Activated naive CD8-positive, alpha-beta T cell (primary cell): ENCODE results near the gene RAB3A.
"Not testable (repeated sequence)": the region's sequence is repeated elsewhere in the genome, so short reads cannot be mapped to it uniquely, and the experiment has no call there.

Experiments used
- H3K27ac Mint-ChIP-seq: one replicate; pipeline ENCODE4 v1.8.0; 2021; ENCODE audit warnings: mixed read lengths
- H3K27me3 Mint-ChIP-seq: one replicate; pipeline ENCODE4 v1.8.0; 2021; ENCODE audit warnings: mixed read lengths
- H3K36me3 Mint-ChIP-seq: one replicate; pipeline ENCODE4 v1.8.0; 2021; ENCODE audit warnings: mixed read lengths
- H3K4me1 Mint-ChIP-seq: one replicate; pipeline ENCODE4 v1.8.0; 2021; ENCODE audit warnings: low read depth, mixed read lengths
- H3K4me3 Mint-ChIP-seq: one replicate; pipeline ENCODE4 v1.8.0; 2021; ENCODE audit warnings: mild to moderate bottlenecking, mixed read lengths
- H3K9me3 Mint-ChIP-seq: one replicate; pipeline ENCODE4 v1.8.0; 2021; ENCODE audit warnings: low read depth, mixed read lengths

RAB3A gene

GRCh38 chr19:18172331-18173053, 31.4 kb downstream of the RAB3A start:
- no peaks in the 10 kb centered on the region for H3K27me3 Mint-ChIP-seq
- peaks cover 6% of the 10 kb centered on the region for H3K4me1 Mint-ChIP-seq
- no peaks in the 10 kb centered on the region for H3K9me3 Mint-ChIP-seq
- peak overlapping the region; percentile 42 for H3K4me3 Mint-ChIP-seq
- H3K36me3 Mint-ChIP-seq, result no peaks in the 10 kb centered on the region
- no peak overlapping the region for H3K27ac Mint-ChIP-seq

DNA sequence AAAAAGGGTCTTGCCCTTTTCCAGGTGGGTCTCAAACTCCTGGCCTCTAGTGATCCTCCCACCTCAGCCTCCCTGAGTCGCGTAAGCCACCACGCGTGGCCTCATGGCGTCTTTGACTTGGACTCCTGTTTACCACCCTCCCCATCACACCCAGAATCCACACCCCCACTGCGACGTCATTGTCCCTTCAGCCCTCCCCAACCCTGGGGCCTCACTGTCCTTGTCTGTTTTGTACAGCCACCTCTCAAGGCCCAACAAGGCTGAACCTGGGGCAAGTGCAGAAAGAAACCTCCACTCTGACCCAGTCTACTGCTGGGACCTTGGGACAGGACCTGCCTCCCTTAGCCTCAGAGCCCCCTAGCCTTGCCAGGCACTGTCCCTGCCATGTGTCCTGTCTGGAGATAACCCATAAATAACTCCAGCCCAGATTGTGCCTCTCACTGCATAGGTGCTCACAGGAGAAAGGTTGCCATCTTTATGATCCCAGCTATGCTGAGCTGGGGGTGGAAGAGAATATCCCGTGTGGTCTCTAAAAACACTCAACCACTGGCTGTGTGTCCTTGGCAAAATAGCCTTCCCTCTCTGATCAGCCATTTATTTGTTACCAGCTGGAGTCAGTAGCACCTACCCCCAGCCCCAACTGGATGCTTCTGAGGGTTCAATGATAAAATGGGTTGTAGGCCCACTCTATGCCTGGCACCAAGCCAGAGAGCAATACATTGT, 32.1 kb downstream of the RAB3A start:
- H3K27me3 Mint-ChIP-seq, result no peaks in the 10 kb centered on the region

DNA sequence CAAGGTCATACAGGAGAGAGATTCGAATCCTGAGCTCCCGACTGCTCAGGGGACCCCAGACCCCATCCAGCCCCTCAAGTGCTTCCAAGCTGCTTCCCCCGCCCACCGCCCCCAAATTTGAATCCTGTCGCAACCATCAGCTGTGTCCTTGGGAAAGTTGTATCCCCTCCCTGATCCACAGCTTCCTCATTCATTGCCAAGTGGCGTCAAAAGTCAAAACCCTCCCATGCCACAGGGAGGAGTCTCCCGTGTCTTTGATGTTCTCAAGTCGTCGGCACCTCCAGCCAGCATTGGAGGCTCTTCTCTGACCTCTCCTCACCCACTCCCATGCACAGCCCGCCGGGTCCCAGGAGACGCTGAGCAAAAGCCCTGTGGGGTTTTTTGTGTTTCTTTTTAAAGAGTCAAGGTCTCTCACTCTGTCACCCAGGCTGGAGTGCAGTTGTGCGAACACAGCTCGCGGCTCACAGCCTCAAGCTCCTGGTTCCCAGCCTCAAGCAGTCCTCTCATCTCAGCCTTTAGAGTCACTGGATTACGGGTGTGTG, 33.1 kb downstream of the RAB3A start:
- Mint-ChIP-seq H3K27me3 (no peaks in the 10 kb centered on the region), H3K4me1 (peaks cover 6% of the 10 kb centered on the region), H3K27ac (no peak overlapping the region), H3K9me3 (no peaks in the 10 kb centered on the region), H3K4me3 (no peak overlapping the region), H3K36me3 (no peaks in the 10 kb centered on the region)

More for the DNA sequence above, 32.1 kb downstream of the RAB3A start:
- Mint-ChIP-seq H3K9me3 (no peaks in the 10 kb centered on the region), H3K36me3 (no peaks in the 10 kb centered on the region), H3K4me1 (peaks cover 6% of the 10 kb centered on the region), H3K4me3 (no peak overlapping the region), H3K27ac (no peak overlapping the region)

- Mint-ChIP-seq H3K27ac (no peak overlapping the region), H3K4me1 (peaks cover 3% of the 10 kb centered on the region), H3K9me3 (no peaks in the 10 kb centered on the region), H3K27me3 (no peaks in the 10 kb centered on the region), H3K4me3 (no peak overlapping the region), H3K36me3 (no peaks in the 10 kb centered on the region)
These were observed 35.0 kb downstream of the RAB3A start for GRCh38 chr19:18168673-18169381.

GRCh38 chr19:18167975-18168645, 35.7 kb downstream of the RAB3A start:
- H3K27ac Mint-ChIP-seq, result no peak overlapping the region
- H3K4me3 Mint-ChIP-seq, result no peak overlapping the region
- no peaks in the 10 kb centered on the region for H3K9me3 Mint-ChIP-seq
- no peaks in the 10 kb centered on the region for H3K4me1 Mint-ChIP-seq
- H3K27me3 Mint-ChIP-seq, result no peaks in the 10 kb centered on the region
- H3K36me3 Mint-ChIP-seq, result no peaks in the 10 kb centered on the region

- no peaks in the 10 kb centered on the region for H3K9me3 Mint-ChIP-seq
- no peaks in the 10 kb centered on the region for H3K27me3 Mint-ChIP-seq
- H3K4me1 Mint-ChIP-seq, result no peaks in the 10 kb centered on the region
- no peak overlapping the region for H3K27ac Mint-ChIP-seq
- H3K4me3 Mint-ChIP-seq, result no peak overlapping the region
- H3K36me3 Mint-ChIP-seq, result no peaks in the 10 kb centered on the region
These were observed 36.8 kb downstream of the RAB3A start for GRCh38 chr19:18167011-18167410.

- peaks cover 4% of the 10 kb centered on the region for H3K4me1 Mint-ChIP-seq
- H3K9me3 Mint-ChIP-seq, result no peaks in the 10 kb centered on the region
- H3K27me3 Mint-ChIP-seq, result no peaks in the 10 kb centered on the region
These were observed 37.9 kb downstream of the RAB3A start for GRCh38 chr19:18165794-18166544.

DNA sequence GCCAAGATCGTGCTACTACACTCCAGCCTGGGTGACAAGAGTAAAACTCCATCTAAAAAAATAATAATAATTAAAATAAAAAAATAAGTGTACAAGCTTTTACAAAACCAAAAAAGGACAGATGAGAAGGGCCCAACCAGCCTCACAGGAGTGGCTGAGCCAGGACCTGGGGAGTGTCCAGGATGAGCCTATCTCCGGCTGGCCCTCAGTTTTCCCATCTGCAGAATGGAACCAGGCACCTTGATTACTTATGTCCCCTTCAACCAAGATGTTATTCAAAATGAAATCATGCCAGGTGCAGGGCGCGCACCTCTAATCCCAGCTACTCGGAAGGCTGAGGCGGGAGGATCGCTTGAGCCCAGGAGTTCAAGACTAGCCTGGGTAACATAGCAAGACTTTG, 39.8 kb downstream of the RAB3A start:
- H3K27ac Mint-ChIP-seq, result no peak overlapping the region
- H3K36me3 Mint-ChIP-seq, result peaks cover 2% of the 10 kb centered on the region
- no peaks in the 10 kb centered on the region for H3K27me3 Mint-ChIP-seq
- peaks cover 9% of the 10 kb centered on the region for H3K4me1 Mint-ChIP-seq
- H3K9me3 Mint-ChIP-seq, result no peaks in the 10 kb centered on the region
- no peak overlapping the region for H3K4me3 Mint-ChIP-seq

More at GRCh38 chr19:18165794-18166544, 37.9 kb downstream of the RAB3A start:
- Mint-ChIP-seq H3K27ac (no peak overlapping the region), H3K36me3 (no peaks in the 10 kb centered on the region), H3K4me3 (no peak overlapping the region)

GRCh38 chr19:18161636-18162002, 42.2 kb downstream of the RAB3A start:
- peak overlapping the region; percentile 20 for H3K4me3 Mint-ChIP-seq
- no peak overlapping the region for H3K27ac Mint-ChIP-seq
- H3K36me3 Mint-ChIP-seq, result peaks cover 2% of the 10 kb centered on the region
- H3K4me1 Mint-ChIP-seq, result peaks cover 9% of the 10 kb centered on the region
- H3K9me3 Mint-ChIP-seq, result no peaks in the 10 kb centered on the region
- H3K27me3 Mint-ChIP-seq, result no peaks in the 10 kb centered on the region

- Mint-ChIP-seq H3K9me3 (no peaks in the 10 kb centered on the region), H3K27ac (no peak overlapping the region), H3K4me3 (peak overlapping the region; percentile 74), H3K27me3 (no peaks in the 10 kb centered on the region), H3K36me3 (peaks cover 2% of the 10 kb centered on the region), H3K4me1 (peaks cover 12% of the 10 kb centered on the region)
These were observed 42.7 kb downstream of the RAB3A start for GRCh38 chr19:18160971-18161635.

GRCh38 chr19:18160493-18160970, 43.3 kb downstream of the RAB3A start:
- no peaks in the 10 kb centered on the region for H3K9me3 Mint-ChIP-seq
- peaks cover 2% of the 10 kb centered on the region for H3K36me3 Mint-ChIP-seq
- peaks cover 12% of the 10 kb centered on the region for H3K4me1 Mint-ChIP-seq
- H3K27me3 Mint-ChIP-seq, result no peaks in the 10 kb centered on the region
- peak overlapping the region; percentile 77 for H3K27ac Mint-ChIP-seq
- peak overlapping the region; percentile 74 for H3K4me3 Mint-ChIP-seq

DNA sequence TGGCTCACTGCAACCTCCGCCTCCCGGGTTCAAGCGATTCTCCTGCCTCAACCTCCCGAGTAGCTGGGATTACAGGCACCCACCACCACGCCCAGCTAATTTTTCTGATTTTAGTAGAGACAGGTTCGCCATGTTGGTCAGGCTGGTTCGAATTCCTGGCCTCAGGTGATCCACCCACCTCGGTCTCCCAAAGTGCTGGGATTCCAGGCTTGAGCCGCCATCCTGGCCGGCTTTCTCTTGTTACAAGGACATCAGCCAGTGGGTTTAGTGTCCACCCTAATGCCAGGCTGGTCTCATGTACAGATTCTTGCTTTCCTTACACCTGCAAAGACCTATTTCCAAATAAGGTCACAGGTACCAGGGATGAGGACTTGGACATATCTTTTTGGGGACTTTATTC, 44.0 kb downstream of the RAB3A start:
- Mint-ChIP-seq H3K4me3 (peak overlapping the region; percentile 74), H3K27ac (no peak overlapping the region), H3K9me3 (no peaks in the 10 kb centered on the region), H3K27me3 (no peaks in the 10 kb centered on the region), H3K36me3 (peaks cover 2% of the 10 kb centered on the region), H3K4me1 (peaks cover 12% of the 10 kb centered on the region)

- H3K9me3 Mint-ChIP-seq, H3K27me3 Mint-ChIP-seq, H3K36me3 Mint-ChIP-seq, H3K4me3 Mint-ChIP-seq, H3K27ac Mint-ChIP-seq: not testable (repeated sequence)
- H3K4me1 Mint-ChIP-seq, result peaks cover 17% of the 10 kb centered on the region
These were observed 44.7 kb downstream of the RAB3A start for GRCh38 chr19:18159059-18159616.
